Activated T-cell treated with anti-CD3 and anti-CD28 coated beads for 48 hours (primary cell): Measurements from ENCODE around the gene ZNF700.
"Not testable (repeated sequence)": the region's sequence is repeated elsewhere in the genome, so short reads cannot be mapped to it uniquely, and the experiment has no call there.

Experiments used
- DNase-seq: peaks from one replicate; pipeline ENCODE4 v3.0.0-alpha.2; 2020; ENCODE audit warnings: low read depth

Gene ZNF700

GRCh38 chr19:11989112-11989456, 64.2 kb downstream of the ZNF700 start:
- no peak for DNase-seq

GRCh38 chr19:11991921-11992320, 67.0 kb downstream of the ZNF700 start:
- not testable (repeated sequence) for DNase-seq

- DNase-seq = no peak
These were observed 70.3 kb downstream of the ZNF700 start for GRCh38 chr19:11995174-11995573.
